NT2/D1 (cell line): Measurements from ENCODE around the gene DNAJC1.

Experiments used
- DNase-seq: peaks from one replicate; pipeline ENCODE4 v3.0.0-alpha.2; 2011; ENCODE audit warnings: low read depth, low spot score
- H3K27me3 ChIP-seq: 2 replicates; pipeline ENCODE4 v1.6.0; 2011; ENCODE audit warnings: mild to moderate bottlenecking; ENCODE audit not compliant: insufficient read length, insufficient read depth
- H3K36me3 ChIP-seq: 2 replicates; pipeline ENCODE4 v1.6.1; 2011; ENCODE audit warnings: mild to moderate bottlenecking, low read length, mixed read lengths; ENCODE audit not compliant: insufficient read depth, insufficient read length
- H3K4me1 ChIP-seq: 2 replicates; pipeline ENCODE4 v1.5.1; 2011; ENCODE audit not compliant: insufficient read depth, insufficient read length
- H3K4me3 ChIP-seq: 2 replicates; pipeline ENCODE4 v1.5.1; 2011; ENCODE audit warnings: low read depth; ENCODE audit not compliant: insufficient read length
- H3K9ac ChIP-seq: 2 replicates; pipeline ENCODE4 v1.6.0; 2011; ENCODE audit warnings: low read depth; ENCODE audit not compliant: insufficient read length
- H3K9me3 ChIP-seq: 2 replicates; pipeline ENCODE4 v1.5.1; 2011; ENCODE audit warnings: mild to moderate bottlenecking, low read length; ENCODE audit not compliant: insufficient read depth
- SUZ12 ChIP-seq: IDR thresholded peaks from 2 replicates; pipeline ENCODE4 v1.6.1; 2011; ENCODE audit not compliant: insufficient read length, insufficient read depth; ENCODE audit errors: extremely low read depth
- YY1 ChIP-seq: IDR thresholded peaks from 2 replicates; pipeline ENCODE4 v1.6.1; 2011; ENCODE audit not compliant: insufficient read length, insufficient read depth
- ZNF274 ChIP-seq: IDR thresholded peaks from 2 replicates; pipeline ENCODE4 v1.6.1; 2011; ENCODE audit warnings: mild to moderate bottlenecking, low read depth, low read length

Gene DNAJC1

DNA sequence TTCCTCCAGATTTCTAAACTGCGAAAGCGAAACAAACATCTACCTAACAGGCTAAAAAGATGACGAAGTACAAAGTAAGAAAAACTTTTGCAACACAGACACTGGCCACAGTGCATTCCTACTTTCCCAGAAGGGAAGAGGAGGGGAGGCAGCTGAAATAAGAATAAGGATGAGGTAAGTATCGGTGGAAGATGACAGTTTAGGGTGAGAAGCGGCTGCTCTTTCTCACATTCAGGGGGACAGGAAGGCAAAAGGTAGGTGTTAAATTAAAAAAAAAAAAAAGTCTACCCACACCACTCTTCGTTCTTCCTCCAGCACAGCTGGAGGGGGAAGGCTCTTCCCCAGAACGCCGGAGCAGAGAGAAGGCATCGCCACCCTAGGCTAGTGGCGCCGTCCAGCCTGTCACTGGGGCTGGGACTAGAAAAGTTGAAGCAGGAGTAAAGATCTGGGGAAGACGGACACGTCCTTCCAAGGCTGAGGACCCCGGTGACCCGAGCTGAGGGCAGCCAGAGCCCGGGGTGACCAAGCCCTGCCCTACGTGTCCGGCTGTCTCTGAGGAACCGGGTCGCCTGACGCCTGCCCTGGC lies 846 bp downstream of the DNAJC1 start:
- H3K27me3 ChIP-seq: no peaks in the 10 kb centered on the region
- no peak for TF ChIP-seq YY1
- no peak for TF ChIP-seq ZNF274
- no peak for TF ChIP-seq SUZ12
- H3K9me3 ChIP-seq: no peaks in the 10 kb centered on the region
- peak overlapping the region; percentile 76 for H3K4me3 ChIP-seq
- DNase-seq: no peak
- no peaks in the 10 kb centered on the region for H3K4me1 ChIP-seq
- peak overlapping the region; percentile 82 for H3K9ac ChIP-seq
- no peaks in the 10 kb centered on the region for H3K36me3 ChIP-seq

DNA sequence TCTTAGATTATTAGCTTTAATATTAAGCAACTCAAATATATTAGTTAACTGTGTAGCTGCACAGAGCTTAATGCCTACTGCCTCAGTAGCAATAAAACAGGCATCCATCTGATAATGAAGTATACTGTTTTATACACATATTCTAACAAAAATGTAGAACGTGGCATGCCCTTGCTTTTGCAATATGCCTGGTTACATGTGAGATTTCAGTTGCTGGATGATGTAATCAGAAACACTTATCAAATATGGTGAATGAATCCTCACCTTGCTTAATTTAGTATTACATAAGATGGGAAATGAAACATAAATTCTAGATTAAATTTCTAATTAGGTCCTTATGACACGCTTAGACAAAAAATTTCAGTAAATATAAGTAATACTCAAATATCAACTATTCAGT lies 8.0 kb downstream of the DNAJC1 start:
- Histone ChIP-seq H3K9me3 (no peaks in the 10 kb centered on the region), H3K9ac (no peak overlapping the region), H3K4me1 (no peaks in the 10 kb centered on the region), H3K4me3 (no peak overlapping the region), H3K36me3 (no peaks in the 10 kb centered on the region), H3K27me3 (no peaks in the 10 kb centered on the region)
- TF ChIP-seq ZNF274: no peak
- no peak for TF ChIP-seq YY1
- TF ChIP-seq SUZ12: no peak
- no peak for DNase-seq

DNA sequence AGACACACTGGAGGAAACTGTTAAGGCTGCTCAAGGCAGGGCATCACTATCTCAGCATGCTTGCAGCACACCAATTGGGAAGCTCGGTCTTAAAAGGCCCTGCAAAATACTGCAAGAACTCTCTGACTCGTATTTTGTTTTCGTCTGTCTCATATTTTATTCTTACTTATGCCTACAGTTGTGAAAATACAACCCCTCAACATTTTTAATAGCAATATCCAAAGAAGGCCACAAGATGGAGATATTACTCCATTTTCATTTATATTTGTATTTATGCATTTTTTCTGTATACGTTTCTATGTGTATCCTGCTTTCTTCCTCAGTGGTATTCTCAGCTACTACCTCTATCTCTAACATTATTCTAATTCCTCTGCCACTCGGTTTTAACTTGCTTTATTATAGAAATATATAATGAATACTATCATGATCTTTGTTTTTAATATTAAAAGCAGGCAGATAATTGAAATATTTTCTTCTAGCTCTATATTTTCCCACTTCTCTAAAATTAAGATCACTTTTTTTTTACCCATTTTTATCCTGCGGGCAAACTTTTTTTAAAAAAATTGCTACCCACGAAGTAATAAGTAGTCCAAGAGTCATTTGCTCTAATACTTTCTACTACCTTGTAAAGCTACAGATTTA lies 10.0 kb downstream of the DNAJC1 start:
- Histone ChIP-seq H3K27me3 (no peaks in the 10 kb centered on the region), H3K9ac (no peak overlapping the region), H3K4me1 (no peaks in the 10 kb centered on the region), H3K36me3 (no peaks in the 10 kb centered on the region), H3K4me3 (no peak overlapping the region), H3K9me3 (no peaks in the 10 kb centered on the region)
- no peak for DNase-seq
- TF ChIP-seq ZNF274 (no peak), SUZ12 (no peak), YY1 (no peak)

DNA sequence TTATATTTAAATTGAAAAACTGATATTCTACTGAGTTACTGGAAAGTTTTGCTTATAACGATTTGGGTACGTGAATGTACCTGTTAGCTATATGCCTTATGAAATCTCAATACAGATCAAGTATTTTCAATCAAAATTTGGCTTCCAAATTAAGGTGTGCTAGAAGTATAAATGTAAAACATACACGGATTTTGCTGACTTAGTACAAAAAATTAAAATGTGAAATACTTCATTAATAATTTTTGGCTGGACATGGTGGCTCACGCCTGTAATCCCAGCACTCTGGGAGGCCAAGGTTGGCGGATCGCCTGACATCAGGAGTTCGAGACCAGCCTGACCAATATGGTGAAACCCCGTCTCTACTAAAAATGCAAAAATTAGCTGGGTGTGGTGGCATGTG lies 11.7 kb downstream of the DNAJC1 start:
- TF ChIP-seq YY1: no peak
- no peak for TF ChIP-seq SUZ12
- H3K4me3 ChIP-seq: no peak overlapping the region
- no peak for DNase-seq
- H3K36me3 ChIP-seq: no peaks in the 10 kb centered on the region
- H3K4me1 ChIP-seq: no peaks in the 10 kb centered on the region
- H3K9me3 ChIP-seq: 0 out of 2 replicates have a peak, but pooled peaks cover 1% of the 10 kb centered on the region
- no peak overlapping the region for H3K9ac ChIP-seq
- no peaks in the 10 kb centered on the region for H3K27me3 ChIP-seq

DNA sequence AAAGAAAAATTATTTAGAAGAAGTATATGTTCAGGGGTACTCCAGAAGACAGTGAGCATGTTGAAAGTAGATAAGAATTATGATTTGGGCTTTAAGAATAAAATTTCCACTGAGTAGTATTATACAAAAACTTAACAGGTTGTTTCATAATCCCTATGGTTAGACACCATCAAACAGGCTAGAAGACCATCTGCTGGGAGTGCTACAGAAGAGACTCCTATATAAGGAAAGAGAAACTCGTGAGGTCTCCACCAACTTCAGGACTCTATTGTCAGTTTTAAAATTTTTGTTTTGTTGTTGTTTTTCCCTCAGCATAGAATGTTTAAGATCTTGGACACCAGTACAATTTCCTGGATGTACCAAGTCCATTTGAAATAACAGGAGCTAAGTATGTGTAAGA lies 13.1 kb downstream of the DNAJC1 start:
- Histone ChIP-seq H3K4me3 (no peak overlapping the region), H3K27me3 (no peaks in the 10 kb centered on the region), H3K9me3 (peaks cover 8% of the 10 kb centered on the region; the same call in 1 of the 2 replicates), H3K9ac (no peak overlapping the region), H3K4me1 (no peaks in the 10 kb centered on the region), H3K36me3 (no peaks in the 10 kb centered on the region)
- DNase-seq: no peak
- TF ChIP-seq ZNF274: no peak
- no peak for TF ChIP-seq SUZ12
- no peak for TF ChIP-seq YY1

DNA sequence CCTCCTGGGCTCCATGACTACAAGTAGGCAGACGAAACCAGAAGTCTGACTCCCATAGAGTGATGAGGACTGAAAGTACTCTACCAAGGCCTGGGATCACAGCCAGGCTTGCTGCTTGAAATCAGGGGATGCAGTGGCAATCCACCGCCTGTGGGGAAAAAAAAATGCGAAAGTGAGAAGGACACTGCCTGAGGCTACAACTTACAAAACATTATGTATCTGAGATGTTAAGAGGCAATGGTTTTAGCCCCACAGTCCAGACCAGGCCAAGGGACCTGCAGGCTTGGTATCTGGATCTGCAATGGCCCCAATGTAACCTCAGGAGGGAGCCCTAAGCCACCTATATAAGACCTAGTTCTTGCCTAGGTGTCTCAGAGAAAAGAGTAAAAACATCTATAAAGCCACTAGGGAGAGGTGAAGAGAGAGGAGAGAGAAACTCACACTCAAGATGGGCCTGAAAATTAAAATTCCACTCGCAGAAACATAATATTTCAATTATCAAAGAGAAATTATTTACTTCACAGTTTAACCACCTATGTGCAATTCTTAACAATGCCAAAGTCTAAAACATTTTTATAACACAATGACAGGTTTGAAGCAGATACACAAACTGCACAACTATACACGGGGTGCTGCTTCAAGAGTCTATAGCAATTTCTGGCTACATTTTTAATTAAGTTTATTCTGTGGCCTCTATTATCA lies 13.9 kb downstream of the DNAJC1 start:
- H3K36me3 ChIP-seq: no peaks in the 10 kb centered on the region
- H3K4me1 ChIP-seq: no peaks in the 10 kb centered on the region
- no peak overlapping the region for H3K4me3 ChIP-seq
- no peaks in the 10 kb centered on the region for H3K27me3 ChIP-seq
- peak overlapping the region; percentile 17 for H3K9ac ChIP-seq
- TF ChIP-seq ZNF274 (no peak), SUZ12 (no peak), YY1 (no peak)
- peak; percentile 40 for DNase-seq
- H3K9me3 ChIP-seq: peaks cover 8% of the 10 kb centered on the region; the same call in 1 of the 2 replicates

DNA sequence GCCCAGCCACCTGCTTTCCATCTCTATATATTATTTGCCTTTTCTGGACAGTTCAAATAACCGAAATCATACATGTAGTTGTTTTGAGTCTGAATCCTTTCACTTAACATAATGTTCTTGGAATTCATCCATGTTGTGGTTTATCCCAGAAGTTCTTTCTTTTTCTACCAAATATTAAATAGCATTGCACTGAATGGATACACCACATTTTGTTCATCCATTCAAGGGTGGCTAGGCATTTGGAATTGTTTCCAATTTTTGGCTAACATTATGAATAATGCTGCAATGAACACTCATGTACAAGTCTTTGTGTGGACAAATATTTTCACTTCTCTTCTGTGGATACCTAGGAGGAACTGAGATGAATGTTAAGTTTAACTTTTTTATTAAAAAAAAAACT lies 18.0 kb downstream of the DNAJC1 start:
- no peaks in the 10 kb centered on the region for H3K36me3 ChIP-seq
- peaks cover 8% of the 10 kb centered on the region; the same call in 1 of the 2 replicates for H3K9me3 ChIP-seq
- TF ChIP-seq YY1: no peak
- no peak for TF ChIP-seq ZNF274
- TF ChIP-seq SUZ12: no peak
- H3K4me1 ChIP-seq: no peaks in the 10 kb centered on the region
- H3K4me3 ChIP-seq: no peak overlapping the region
- no peak overlapping the region for H3K9ac ChIP-seq
- DNase-seq: no peak
- no peaks in the 10 kb centered on the region for H3K27me3 ChIP-seq
